SK-N-SH treated with all-trans-retinoic acid at 6 μM for 48 hours (cell line): ENCODE results near the gene KASH5.
"Not testable (repeated sequence)": the region's sequence is repeated elsewhere in the genome, so short reads cannot be mapped to it uniquely, and the experiment has no call there.

Experiments used
- ATAC-seq: fragments of 200-7000 bp; cut with Tn5 transposase; 3 replicates; pipeline ENCODE4 v1.9.1; 2020; ENCODE audit warnings: mild to moderate bottlenecking, moderate library complexity
- ARNTL ChIP-seq: fragments of 450-650 bp; formaldehyde crosslinking; IDR thresholded peaks from 2 replicates; pipeline ENCODE4 v1.5.0; 2020; ENCODE audit warnings: low read depth, mild to moderate bottlenecking, moderate library complexity, borderline replicate concordance
- BACH2 ChIP-seq: fragments of 250-450 bp; sonication (Bioruptor Pico); IDR thresholded peaks from 2 replicates; pipeline ENCODE4 v1.9.0; 2021; ENCODE audit warnings: mild to moderate bottlenecking, borderline replicate concordance
- CREB5 ChIP-seq: fragments of 250-450 bp; sonication (Bioruptor Pico); IDR thresholded peaks from 2 replicates; pipeline ENCODE4 v1.5.1; 2020; ENCODE audit warnings: low read depth, mild to moderate bottlenecking, moderate library complexity
- CSDC2 ChIP-seq: fragments of 250-450 bp; sonication (Bioruptor Pico); IDR thresholded peaks from 2 replicates; pipeline ENCODE4 v1.5.0; 2020; ENCODE audit warnings: mild to moderate bottlenecking, moderate library complexity
- CSRNP3 ChIP-seq: fragments of 250-450 bp; sonication (Bioruptor Pico); IDR thresholded peaks from 2 replicates; pipeline ENCODE4 v1.5.1; 2021; ENCODE audit warnings: mild to moderate bottlenecking, moderate library complexity
- ESRRG ChIP-seq: fragments of 250-450 bp; sonication (Bioruptor Pico); IDR thresholded peaks from 2 replicates; pipeline ENCODE4 v1.6.1; 2021; ENCODE audit warnings: mild to moderate bottlenecking
- GLIS3 ChIP-seq: fragments of 250-450 bp; sonication (Bioruptor Pico); IDR thresholded peaks from 2 replicates; pipeline ENCODE4 v1.5.0; 2020; ENCODE audit warnings: mild to moderate bottlenecking, moderate library complexity
- ISL1 ChIP-seq: fragments of 250-450 bp; sonication (Bioruptor Pico); IDR thresholded peaks from 2 replicates; pipeline ENCODE4 v2.1.2; 2022; ENCODE audit warnings: mild to moderate bottlenecking, moderate library complexity
- OSR1 ChIP-seq: fragments of 250-450 bp; sonication (Bioruptor Pico); IDR thresholded peaks from 2 replicates; pipeline ENCODE4 v1.8.0; 2022; ENCODE audit warnings: moderate library complexity, mild to moderate bottlenecking, inconsistent platforms
- PATZ1 ChIP-seq: fragments of 250-450 bp; sonication (Bioruptor Pico); IDR thresholded peaks from 2 replicates; pipeline ENCODE4 v1.8.0; 2020; ENCODE audit warnings: mild to moderate bottlenecking, moderate library complexity, borderline replicate concordance
- PPARA ChIP-seq: fragments of 250-450 bp; sonication (Bioruptor Pico); IDR thresholded peaks from 2 replicates; pipeline ENCODE4 v1.5.0; 2020; ENCODE audit warnings: mild to moderate bottlenecking, borderline replicate concordance
- RARB ChIP-seq: fragments of 250-450 bp; sonication (Bioruptor Pico); IDR thresholded peaks from 2 replicates; pipeline ENCODE4 v1.8.0; 2021; ENCODE audit warnings: mild to moderate bottlenecking, moderate library complexity
- SNAI2 ChIP-seq: fragments of 250-450 bp; sonication (Bioruptor Pico); IDR thresholded peaks from 2 replicates; pipeline ENCODE4 v1.5.0; 2020; ENCODE audit warnings: mild to moderate bottlenecking, moderate library complexity
- TCF4 ChIP-seq: fragments of 250-450 bp; sonication (Bioruptor Pico); IDR thresholded peaks from 2 replicates; pipeline ENCODE4 v1.8.0; 2021; ENCODE audit warnings: mild to moderate bottlenecking, moderate library complexity, borderline replicate concordance
- TOX ChIP-seq: fragments of 250-450 bp; sonication (Bioruptor Pico); IDR thresholded peaks from 2 replicates; pipeline ENCODE4 v1.8.0; 2021; ENCODE audit warnings: mild to moderate bottlenecking, moderate library complexity, borderline replicate concordance
- TSHZ2 ChIP-seq: fragments of 250-450 bp; sonication (Bioruptor Pico); IDR thresholded peaks from 2 replicates; pipeline ENCODE4 v1.5.0; 2020; ENCODE audit warnings: mild to moderate bottlenecking, moderate library complexity
- ZC3H10 ChIP-seq: fragments of 250-450 bp; sonication (Bioruptor Pico); IDR thresholded peaks from 2 replicates; pipeline ENCODE4 v1.5.1; 2021; ENCODE audit warnings: mild to moderate bottlenecking, moderate library complexity
- ZFP3 ChIP-seq: fragments of 250-450 bp; sonication (Bioruptor Pico); IDR thresholded peaks from 2 replicates; pipeline ENCODE4 v1.5.0; 2020; ENCODE audit warnings: mild to moderate bottlenecking, moderate library complexity
- ZFP30 ChIP-seq: fragments of 450-650 bp; formaldehyde crosslinking; IDR thresholded peaks from 2 replicates; pipeline ENCODE4 v1.5.0; 2022; ENCODE audit warnings: mild to moderate bottlenecking, moderate library complexity
- ZNF565 ChIP-seq: fragments of 450-650 bp; formaldehyde crosslinking; conservative IDR thresholded peaks from 2 replicates; pipeline ENCODE4 v1.5.0; 2020; ENCODE audit warnings: low read depth, mild to moderate bottlenecking, moderate library complexity
- ZNF70 ChIP-seq: fragments of 450-650 bp; formaldehyde crosslinking; IDR thresholded peaks from 2 replicates; pipeline ENCODE4 v1.5.0; 2020; ENCODE audit warnings: mild to moderate bottlenecking, moderate library complexity
- ZNF8 ChIP-seq: fragments of 450-650 bp; formaldehyde crosslinking; IDR thresholded peaks from 2 replicates; pipeline ENCODE4 v1.5.0; 2020; ENCODE audit warnings: mild to moderate bottlenecking, moderate library complexity

Gene KASH5

GRCh38 chr19:49442354-49442753, 54.3 kb downstream of the KASH5 start:
- ATAC-seq, result no peak
- TF ChIP-seq ARNTL (CRISPR knock-in tag), result no peak
- TF ChIP-seq ZC3H10 (CRISPR knock-in tag), result no peak
- TF ChIP-seq ZFP30 (CRISPR knock-in tag), result no peak
- no peak for TF ChIP-seq ESRRG (CRISPR knock-in tag)
- no peak for TF ChIP-seq TCF4 (CRISPR knock-in tag)
- TF ChIP-seq PATZ1 (CRISPR knock-in tag), result no peak
- no peak for TF ChIP-seq GLIS3 (CRISPR knock-in tag)
- TF ChIP-seq ZNF565 (CRISPR knock-in tag), result no peak
- TF ChIP-seq BACH2 (CRISPR knock-in tag), result no peak
- TF ChIP-seq OSR1 (CRISPR knock-in tag), result no peak
- no peak for TF ChIP-seq TSHZ2 (CRISPR knock-in tag)
- TF ChIP-seq PPARA (CRISPR knock-in tag), result no peak
- TF ChIP-seq RARB (CRISPR knock-in tag), result no peak
- no peak for TF ChIP-seq ISL1 (CRISPR knock-in tag)
- no peak for TF ChIP-seq CSRNP3 (CRISPR knock-in tag)
- TF ChIP-seq CREB5 (CRISPR knock-in tag), result no peak
- TF ChIP-seq SNAI2 (CRISPR knock-in tag), result no peak
- TF ChIP-seq TOX, result no peak
- TF ChIP-seq ZNF8 (CRISPR knock-in tag), result no peak

GRCh38 chr19:49442771-49443365, 54.8 kb downstream of the KASH5 start:
- ATAC-seq, result peak; percentile 81
- no peak for TF ChIP-seq ZFP30 (CRISPR knock-in tag)

GRCh38 chr19:49443366-49444099, 55.5 kb downstream of the KASH5 start:
- TF ChIP-seq CSDC2 (CRISPR knock-in tag), result no peak
- no peak for TF ChIP-seq ZFP3 (CRISPR knock-in tag)
- TF ChIP-seq ISL1 (CRISPR knock-in tag), result no peak
- TF ChIP-seq ZNF565 (CRISPR knock-in tag), result 0 out of 2 replicates have a peak, but pooled peaks have one; percentile 56
- TF ChIP-seq ZNF70 (CRISPR knock-in tag), result no peak
- TF ChIP-seq SNAI2 (CRISPR knock-in tag), result no peak
- TF ChIP-seq PATZ1 (CRISPR knock-in tag), result no peak
- TF ChIP-seq TSHZ2 (CRISPR knock-in tag), result 0 out of 2 replicates have a peak, but pooled peaks have one; percentile 54
- peak; percentile 88 for ATAC-seq

- ATAC-seq, result not testable (repeated sequence)
Observed at GRCh38 chr19:49444100-49444700, 56.2 kb downstream of the KASH5 start.
